DOHH2 (cell line): ENCODE measurements around the gene FUT7.

ENCODE experiments used
- CTCF ChIP-seq: fragments of 200-600 bp; sonication (generic); IDR thresholded peaks from one replicate; pipeline ENCODE4 v1.5.1; 2014; ENCODE audit warnings: antibody characterized with exemption, mild to moderate bottlenecking, low read depth, low read length; ENCODE audit not compliant: poor library complexity, severe bottlenecking
- EZH2phosphoT487 ChIP-seq: fragments of 200-600 bp; sonication (generic); IDR thresholded peaks from 2 replicates; pipeline ENCODE4 v1.6.1; 2017; ENCODE audit warnings: borderline replicate concordance, mild to moderate bottlenecking, antibody characterized with exemption, low read length, moderate library complexity, mixed read lengths

- TF ChIP-seq CTCF (no peak), EZH2phosphoT487 (no peak)
Observed at GRCh38 chr9:137044037-137044436, 12.1 kb upstream of the FUT7 start.
